Measurements from ENCODE around the gene NUDC. TPM values are rescaled to one million over a fixed set of nuclear protein-coding genes. Genes with fewer than 3 reads are reported as not detected.

NUDC gene
- total and polyA plus RNA-seq, 4 donors = 25.6 to 119 (median 82.6) TPM

DNA sequence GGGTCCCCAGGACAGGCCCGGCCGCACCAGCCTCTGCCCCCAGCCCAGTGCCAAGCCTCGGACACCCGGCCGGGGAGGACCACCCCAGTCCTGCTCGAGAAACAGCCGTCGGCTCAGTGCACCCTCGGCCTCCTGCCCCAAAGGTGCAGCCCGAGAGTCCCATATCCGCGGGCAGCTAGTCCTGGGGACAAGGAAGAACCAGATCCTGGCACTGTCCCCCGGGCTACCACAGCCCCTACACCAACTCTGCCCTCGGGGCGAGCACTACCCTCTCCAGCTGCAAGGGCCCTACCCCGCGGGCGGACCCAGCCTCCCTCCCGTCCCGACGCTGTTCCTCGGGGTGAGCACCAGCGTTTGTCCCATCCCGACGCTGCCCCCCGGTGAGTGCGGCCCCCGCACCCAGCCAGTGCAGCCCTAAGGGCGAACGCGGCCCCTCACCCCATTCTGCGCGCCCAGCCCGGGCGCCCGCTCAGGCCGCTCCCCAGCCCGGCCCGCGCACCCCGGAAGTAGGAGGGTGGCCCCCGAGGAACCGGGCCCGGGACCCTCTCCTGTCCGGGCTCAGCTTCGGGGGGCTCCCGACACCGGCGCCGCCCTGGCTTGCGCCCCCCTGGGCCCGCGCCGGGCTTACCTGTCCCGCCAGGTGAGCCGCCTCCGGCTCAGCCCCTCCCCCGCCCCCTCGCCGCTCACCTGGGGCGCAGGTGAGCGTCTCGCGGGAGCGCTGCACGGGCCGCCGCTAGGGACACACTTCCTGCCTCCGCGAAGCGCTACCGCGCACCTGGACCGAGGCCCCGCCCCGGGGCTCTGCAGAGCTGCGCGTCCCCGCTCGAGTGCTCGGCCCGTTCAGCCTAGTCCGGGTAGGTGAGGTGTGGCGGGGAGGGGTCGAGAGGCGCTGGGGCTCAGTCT, 38.4 kb downstream of the NUDC start, which contains the start of gene KDF1:
TSS of gene KDF1 (minus strand) at position 747 of the 903 bp plus-strand sequence. CDS start 8,088 bp downstream, outside the sequence.
- no peak for DNase-seq (ENCODE audit: low read depth in 4 of 6, low spot score in 6 of 6)
- Histone ChIP-seq H3K9me3 (ENCODE audit: control insufficient read depth, insufficient read depth, low read length) (no peaks in the 10 kb centered on the region), H3K4me1 (ENCODE audit: control insufficient read depth, insufficient read depth, low read length) (peaks cover 8% of the 10 kb centered on the region), H3K27ac (ENCODE audit: low read depth, low read length) (no peak within 1 kb of the TSS), H3K27me3 (ENCODE audit: control insufficient read depth, insufficient read depth, low read length) (peaks cover 56% of the 10 kb centered on the region), H3K36me3 (ENCODE audit: control insufficient read depth, insufficient read depth, low read length) (no peaks in the 10 kb centered on the region), H3K4me3 (ENCODE audit: low read depth, low read length) (no peak within 1 kb of the TSS)
- WGBS (ENCODE audit: insufficient coverage) = under 1% methylated on average over 86 of the region's 86 CpGs

DNA sequence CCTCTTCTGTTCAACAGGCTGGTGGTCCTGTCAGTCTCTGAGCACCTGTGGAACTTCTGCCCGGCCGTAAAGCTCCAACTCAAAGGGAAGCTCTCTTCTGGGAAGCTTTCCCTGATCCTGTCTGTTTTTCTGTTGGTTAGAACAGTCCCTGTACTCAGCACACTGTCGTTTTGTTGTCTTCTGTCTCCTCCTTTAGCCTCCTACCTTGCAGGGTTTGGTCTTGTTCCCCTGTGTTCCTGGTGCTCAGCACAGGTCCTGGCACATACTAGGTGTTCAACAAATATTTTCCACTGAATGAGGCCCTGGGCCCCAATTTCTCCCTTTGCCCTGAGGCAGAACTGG, 39.1 kb downstream of the NUDC start:
- 13% methylated on average over 3 of the region's 3 CpGs for WGBS (ENCODE audit: insufficient coverage)
- Histone ChIP-seq H3K4me3 (ENCODE audit: low read depth, low read length) (no peak overlapping the region), H3K9me3 (ENCODE audit: control insufficient read depth, insufficient read depth, low read length) (no peaks in the 10 kb centered on the region), H3K27me3 (ENCODE audit: control insufficient read depth, insufficient read depth, low read length) (peaks cover 56% of the 10 kb centered on the region), H3K4me1 (ENCODE audit: control insufficient read depth, insufficient read depth, low read length) (peaks cover 8% of the 10 kb centered on the region), H3K27ac (ENCODE audit: low read depth, low read length) (no peak overlapping the region), H3K36me3 (ENCODE audit: control insufficient read depth, insufficient read depth, low read length) (no peaks in the 10 kb centered on the region)
- no peak for DNase-seq (ENCODE audit: low read depth in 4 of 6, low spot score in 6 of 6)

DNA sequence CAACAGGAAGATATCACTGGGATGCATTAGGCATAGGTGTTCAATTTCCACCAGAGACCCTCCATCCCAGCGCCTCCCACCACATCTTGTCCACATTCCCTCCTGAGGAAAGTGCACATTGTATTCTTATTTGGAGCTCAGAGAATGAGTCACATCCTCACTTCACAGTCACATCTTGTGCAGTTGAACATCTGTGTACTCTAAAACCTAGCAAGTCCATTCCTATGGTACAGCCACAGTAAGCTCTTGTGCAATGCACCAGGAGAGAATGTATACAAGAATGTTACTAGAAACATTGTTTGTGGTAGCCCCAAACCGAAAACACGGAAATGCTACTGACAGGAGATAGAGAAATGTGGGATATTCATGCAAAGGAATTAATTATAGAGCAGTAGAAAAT, 40.3 kb downstream of the NUDC start:
- 75% methylated on average over 2 of the region's 3 CpGs for WGBS (ENCODE audit: insufficient coverage)
- no peak overlapping the region for H3K4me3 ChIP-seq (ENCODE audit: low read depth, low read length)
- peaks cover 8% of the 10 kb centered on the region for H3K4me1 ChIP-seq (ENCODE audit: control insufficient read depth, insufficient read depth, low read length)
- DNase-seq (ENCODE audit: low read depth in 4 of 6, low spot score in 6 of 6) = no peak
- no peaks in the 10 kb centered on the region for H3K36me3 ChIP-seq (ENCODE audit: control insufficient read depth, insufficient read depth, low read length)
- H3K27ac ChIP-seq (ENCODE audit: low read depth, low read length) = no peak overlapping the region
- no peaks in the 10 kb centered on the region for H3K9me3 ChIP-seq (ENCODE audit: control insufficient read depth, insufficient read depth, low read length)
- H3K27me3 ChIP-seq (ENCODE audit: control insufficient read depth, insufficient read depth, low read length) = peaks cover 53% of the 10 kb centered on the region

DNA sequence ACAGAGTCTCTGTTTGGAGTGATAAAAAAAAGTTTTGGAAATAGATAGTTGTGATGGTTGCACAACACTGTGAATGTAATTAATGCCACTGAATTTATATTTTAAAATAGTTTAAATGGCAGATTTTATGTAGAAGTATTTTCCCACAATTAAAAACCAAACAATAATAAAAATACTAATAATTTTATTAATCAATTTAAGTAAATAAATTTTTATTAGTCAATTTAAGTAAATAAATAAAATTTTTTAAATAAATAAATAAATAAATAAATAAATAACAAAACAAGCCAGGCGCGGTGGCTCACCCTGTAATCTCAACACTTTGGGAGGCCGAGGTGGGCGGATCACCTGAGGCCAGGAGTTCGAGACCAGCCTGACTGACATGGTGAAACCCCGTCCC, 43.7 kb downstream of the NUDC start:
- Histone ChIP-seq H3K27me3 (ENCODE audit: control insufficient read depth, insufficient read depth, low read length) (peaks cover 32% of the 10 kb centered on the region), H3K27ac (ENCODE audit: low read depth, low read length) (no peak overlapping the region), H3K9me3 (ENCODE audit: control insufficient read depth, insufficient read depth, low read length) (no peaks in the 10 kb centered on the region), H3K4me1 (ENCODE audit: control insufficient read depth, insufficient read depth, low read length) (no peaks in the 10 kb centered on the region), H3K4me3 (ENCODE audit: low read depth, low read length) (no peak overlapping the region), H3K36me3 (ENCODE audit: control insufficient read depth, insufficient read depth, low read length) (no peaks in the 10 kb centered on the region)
- DNase-seq (ENCODE audit: low read depth in 4 of 6, low spot score in 6 of 6) = no peak
- WGBS (ENCODE audit: insufficient coverage) = 94% methylated on average over 4 of the region's 6 CpGs

DNA sequence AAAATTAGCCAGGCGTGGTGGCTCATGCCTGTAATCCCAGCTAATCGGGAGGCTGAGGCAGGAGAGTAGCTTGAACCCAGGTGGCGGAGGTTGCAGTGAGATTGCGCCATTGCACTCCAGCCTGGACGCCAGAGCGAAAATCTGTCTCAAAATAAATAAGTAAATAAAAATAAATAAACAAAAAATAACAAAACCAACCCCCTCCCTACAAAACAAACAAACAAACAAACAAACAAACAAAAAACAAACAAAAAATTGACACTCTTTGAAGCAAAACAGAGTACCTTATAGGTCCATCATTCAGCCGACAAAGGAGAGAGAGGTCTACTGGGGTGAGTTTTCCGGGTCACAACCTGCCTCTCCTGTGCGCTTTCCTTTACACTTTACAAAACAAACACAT, 44.1 kb downstream of the NUDC start:
- H3K27ac ChIP-seq (ENCODE audit: low read depth, low read length) = no peak overlapping the region
- H3K36me3 ChIP-seq (ENCODE audit: control insufficient read depth, insufficient read depth, low read length) = no peaks in the 10 kb centered on the region
- peaks cover 27% of the 10 kb centered on the region for H3K27me3 ChIP-seq (ENCODE audit: control insufficient read depth, insufficient read depth, low read length)
- no peak overlapping the region for H3K4me3 ChIP-seq (ENCODE audit: low read depth, low read length)
- no peaks in the 10 kb centered on the region for H3K4me1 ChIP-seq (ENCODE audit: control insufficient read depth, insufficient read depth, low read length)
- no peak for DNase-seq (ENCODE audit: low read depth in 4 of 6, low spot score in 6 of 6)
- 100% methylated on average over 2 of the region's 9 CpGs for WGBS (ENCODE audit: insufficient coverage)
- no peaks in the 10 kb centered on the region for H3K9me3 ChIP-seq (ENCODE audit: control insufficient read depth, insufficient read depth, low read length)

DNA sequence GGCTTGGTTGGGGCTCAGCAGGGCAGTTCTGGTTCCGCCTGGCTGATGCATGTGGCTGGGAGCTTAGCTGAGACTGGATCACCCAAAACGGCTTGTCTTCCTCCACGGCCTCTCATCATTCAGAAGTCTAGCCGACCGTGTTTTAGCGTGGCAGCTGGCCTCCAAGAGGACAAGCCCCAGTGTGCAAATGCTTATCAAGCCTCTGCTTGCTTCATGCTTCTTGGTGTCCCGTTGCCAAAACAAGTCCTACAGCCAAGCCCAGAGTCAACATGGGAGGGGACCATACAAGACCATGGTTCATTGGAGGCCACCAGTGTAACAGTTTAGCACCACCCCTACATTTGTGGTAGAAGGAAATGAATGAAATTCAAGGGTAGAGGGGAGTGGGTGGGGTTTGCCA, 49.3 kb downstream of the NUDC start:
- H3K27me3 ChIP-seq (ENCODE audit: control insufficient read depth, insufficient read depth, low read length) = peaks cover 11% of the 10 kb centered on the region

DNA sequence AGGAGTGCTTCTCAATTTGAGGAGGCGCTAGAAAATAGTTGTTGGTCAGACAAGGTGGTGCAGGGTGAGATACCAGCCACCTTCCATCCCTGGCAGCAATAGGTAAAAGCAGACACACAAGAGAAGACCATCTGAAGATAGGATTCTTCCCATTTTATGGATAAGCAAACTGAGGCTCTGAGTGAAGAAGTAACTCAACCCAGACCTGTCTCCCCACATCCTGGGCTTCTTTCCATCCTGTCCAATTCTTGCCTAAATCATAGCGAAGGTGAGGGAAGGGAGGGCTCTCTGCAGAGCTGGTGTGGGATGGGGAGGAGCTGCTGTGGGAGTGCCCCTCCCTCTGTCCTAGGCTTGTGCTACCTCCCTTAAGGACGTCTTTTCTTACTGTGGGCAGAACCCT, 50.0 kb downstream of the NUDC start:
- DNase-seq (ENCODE audit: low read depth in 4 of 6, low spot score in 6 of 6) = no peak
- H3K27me3 ChIP-seq (ENCODE audit: control insufficient read depth, insufficient read depth, low read length) = peaks cover 8% of the 10 kb centered on the region
- no peak overlapping the region for H3K27ac ChIP-seq (ENCODE audit: low read depth, low read length)
- no peaks in the 10 kb centered on the region for H3K36me3 ChIP-seq (ENCODE audit: control insufficient read depth, insufficient read depth, low read length)
- WGBS (ENCODE audit: insufficient coverage) = 70% methylated on average over 2 of the region's 3 CpGs
- H3K4me1 ChIP-seq (ENCODE audit: control insufficient read depth, insufficient read depth, low read length) = peaks cover 3% of the 10 kb centered on the region
- H3K9me3 ChIP-seq (ENCODE audit: control insufficient read depth, insufficient read depth, low read length) = no peaks in the 10 kb centered on the region
- H3K4me3 ChIP-seq (ENCODE audit: low read depth, low read length) = no peak overlapping the region

More for the DNA sequence above, 49.3 kb downstream of the NUDC start:
- Histone ChIP-seq H3K36me3 (ENCODE audit: control insufficient read depth, insufficient read depth, low read length) (no peaks in the 10 kb centered on the region), H3K4me1 (ENCODE audit: control insufficient read depth, insufficient read depth, low read length) (peaks cover 3% of the 10 kb centered on the region), H3K9me3 (ENCODE audit: control insufficient read depth, insufficient read depth, low read length) (no peaks in the 10 kb centered on the region), H3K27ac (ENCODE audit: low read depth, low read length) (no peak overlapping the region), H3K4me3 (ENCODE audit: low read depth, low read length) (no peak overlapping the region)
- WGBS (ENCODE audit: insufficient coverage) = 79% methylated on average over 7 of the region's 7 CpGs
- no peak for DNase-seq (ENCODE audit: low read depth in 4 of 6, low spot score in 6 of 6)

DNA sequence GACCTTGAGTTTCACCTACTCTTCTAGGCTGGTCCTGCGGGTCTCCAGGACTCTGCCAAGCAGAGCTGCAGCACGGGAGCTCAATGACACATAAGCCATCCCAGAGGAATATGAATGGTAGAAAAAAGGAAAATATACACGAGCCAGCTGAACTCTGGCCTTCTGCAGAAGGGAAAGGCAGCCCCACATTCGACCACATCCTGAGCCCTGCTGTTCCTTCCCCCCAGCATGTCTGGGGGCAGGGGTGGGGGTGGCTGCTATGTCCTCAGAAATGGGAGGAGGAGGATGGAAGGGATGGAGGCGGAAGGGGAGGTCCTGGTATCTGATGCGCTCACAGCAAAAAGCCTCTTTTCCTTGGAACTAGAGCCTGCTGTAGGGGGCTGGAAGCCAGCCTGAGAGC, 50.8 kb downstream of the NUDC start:
- DNase-seq (ENCODE audit: low read depth in 4 of 6, low spot score in 6 of 6) = no peak
- WGBS (ENCODE audit: insufficient coverage) = 52% methylated on average over 2 of the region's 6 CpGs
- H3K4me3 ChIP-seq (ENCODE audit: low read depth, low read length) = no peak overlapping the region
- H3K9me3 ChIP-seq (ENCODE audit: control insufficient read depth, insufficient read depth, low read length) = no peaks in the 10 kb centered on the region
- no peak overlapping the region for H3K27ac ChIP-seq (ENCODE audit: low read depth, low read length)
- peaks cover 8% of the 10 kb centered on the region for H3K27me3 ChIP-seq (ENCODE audit: control insufficient read depth, insufficient read depth, low read length)
- H3K36me3 ChIP-seq (ENCODE audit: control insufficient read depth, insufficient read depth, low read length) = no peaks in the 10 kb centered on the region
- H3K4me1 ChIP-seq (ENCODE audit: control insufficient read depth, insufficient read depth, low read length) = peaks cover 3% of the 10 kb centered on the region

DNA sequence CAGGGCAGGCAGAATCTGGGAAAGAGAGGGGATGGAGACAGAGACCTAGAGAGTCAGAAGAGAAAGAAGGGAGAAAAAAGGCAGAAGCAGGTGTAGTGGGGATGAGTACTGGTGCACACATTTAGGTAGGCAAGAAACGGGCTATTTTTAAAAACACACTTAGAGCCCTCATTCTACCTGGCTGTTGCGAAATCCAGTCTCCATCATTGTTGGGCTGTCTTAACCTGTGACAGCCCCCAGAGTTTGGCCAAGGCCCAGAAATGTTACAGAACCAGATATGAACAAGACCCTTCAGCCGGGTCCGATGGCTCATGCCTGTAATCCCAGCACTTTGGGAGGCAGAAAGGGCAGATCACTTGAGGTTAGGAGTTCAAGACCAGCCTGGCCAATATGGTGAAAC, 51.3 kb downstream of the NUDC start:
- Histone ChIP-seq H3K27me3 (ENCODE audit: control insufficient read depth, insufficient read depth, low read length) (peaks cover 8% of the 10 kb centered on the region), H3K36me3 (ENCODE audit: control insufficient read depth, insufficient read depth, low read length) (no peaks in the 10 kb centered on the region), H3K27ac (ENCODE audit: low read depth, low read length) (no peak overlapping the region), H3K9me3 (ENCODE audit: control insufficient read depth, insufficient read depth, low read length) (no peaks in the 10 kb centered on the region), H3K4me1 (ENCODE audit: control insufficient read depth, insufficient read depth, low read length) (peaks cover 3% of the 10 kb centered on the region), H3K4me3 (ENCODE audit: low read depth, low read length) (no peak overlapping the region)
- DNase-seq (ENCODE audit: low read depth in 4 of 6, low spot score in 6 of 6) = no peak
- WGBS (ENCODE audit: insufficient coverage) = 96% methylated on average over 4 of the region's 4 CpGs
